GM19023 (cell line): Measurements from ENCODE around the gene PPP2R5C.

Experiments used
- ATAC-seq: cut with Tn5 transposase; IDR thresholded peaks from one replicate; pipeline ENCODE4 v1.9.1; 2021; ENCODE audit warnings: mild to moderate bottlenecking, moderate library complexity; ENCODE audit not compliant: unreplicated experiment

The PPP2R5C gene

DNA sequence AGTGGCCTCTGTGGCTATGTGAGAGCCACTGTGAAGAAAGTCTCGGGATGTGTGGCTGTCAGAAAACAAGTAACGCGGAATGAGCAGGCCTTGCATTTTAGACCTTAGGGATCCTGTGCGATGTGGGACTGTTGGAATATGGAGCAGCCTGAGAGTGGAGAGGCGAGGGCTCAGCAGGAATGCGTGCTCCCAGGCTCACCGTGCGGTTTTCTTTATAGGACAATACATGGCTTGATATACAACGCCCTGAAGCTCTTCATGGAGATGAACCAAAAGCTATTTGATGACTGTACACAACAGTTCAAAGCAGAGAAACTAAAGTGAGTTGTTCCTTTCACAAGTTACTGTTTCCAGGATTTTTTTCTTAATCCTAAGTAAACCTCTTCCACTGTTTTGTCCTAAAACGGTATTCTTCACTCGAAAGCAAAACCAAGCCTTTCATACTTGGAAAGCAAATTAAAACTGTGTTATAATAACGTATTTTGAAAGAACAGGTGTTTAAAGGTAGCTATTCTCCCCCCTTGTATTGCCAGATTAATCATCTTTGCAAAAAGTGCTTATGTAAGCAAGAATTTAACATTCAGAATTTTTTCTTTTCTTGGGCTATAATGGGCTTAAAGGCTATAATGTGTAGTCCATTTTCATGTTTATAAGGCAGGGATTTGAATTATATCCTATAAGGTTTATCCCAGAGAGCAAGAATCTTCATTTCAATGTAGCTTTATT, 148.0 kb downstream of the PPP2R5C start:
- no peak for ATAC-seq

DNA sequence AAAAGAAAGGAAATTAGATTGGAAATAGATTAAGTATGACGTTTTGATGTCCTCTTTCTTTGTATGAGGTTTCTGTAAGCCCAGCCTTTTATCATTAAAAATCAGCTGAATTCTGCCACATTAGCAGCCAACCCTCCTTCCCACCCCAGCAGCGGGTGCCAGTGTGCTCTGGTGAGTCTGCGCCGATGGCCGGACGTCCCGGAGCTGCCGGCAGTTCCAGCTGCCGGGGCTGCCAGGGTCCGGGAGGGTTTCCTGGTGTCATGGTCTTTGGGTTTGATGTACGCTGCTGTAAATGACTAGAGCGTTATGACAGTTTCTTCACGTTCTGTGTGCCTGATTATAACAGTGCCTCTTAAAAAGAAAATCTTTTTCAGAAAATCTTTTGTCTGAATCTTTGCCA, 151.3 kb downstream of the PPP2R5C start:
- no peak for ATAC-seq

DNA sequence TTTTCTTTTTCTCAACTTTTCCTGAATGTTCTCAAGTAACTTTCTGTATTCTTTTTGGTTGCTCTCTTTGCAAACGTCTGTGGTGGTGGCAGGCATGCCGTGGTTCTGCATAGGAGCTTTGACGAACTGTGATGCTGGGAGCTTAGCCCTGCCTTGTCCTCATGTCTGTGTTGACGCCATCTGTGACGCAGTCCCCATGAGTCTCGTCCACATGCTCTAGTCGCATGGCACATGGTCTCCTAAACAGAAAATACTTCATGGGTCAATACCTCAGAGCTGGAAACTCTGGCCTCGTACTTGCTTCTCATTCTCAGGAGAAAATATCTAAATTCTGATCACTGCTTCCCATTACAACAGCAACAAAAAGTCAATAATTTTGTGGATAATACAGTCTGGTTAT, 152.6 kb downstream of the PPP2R5C start:
- ATAC-seq: no peak

DNA sequence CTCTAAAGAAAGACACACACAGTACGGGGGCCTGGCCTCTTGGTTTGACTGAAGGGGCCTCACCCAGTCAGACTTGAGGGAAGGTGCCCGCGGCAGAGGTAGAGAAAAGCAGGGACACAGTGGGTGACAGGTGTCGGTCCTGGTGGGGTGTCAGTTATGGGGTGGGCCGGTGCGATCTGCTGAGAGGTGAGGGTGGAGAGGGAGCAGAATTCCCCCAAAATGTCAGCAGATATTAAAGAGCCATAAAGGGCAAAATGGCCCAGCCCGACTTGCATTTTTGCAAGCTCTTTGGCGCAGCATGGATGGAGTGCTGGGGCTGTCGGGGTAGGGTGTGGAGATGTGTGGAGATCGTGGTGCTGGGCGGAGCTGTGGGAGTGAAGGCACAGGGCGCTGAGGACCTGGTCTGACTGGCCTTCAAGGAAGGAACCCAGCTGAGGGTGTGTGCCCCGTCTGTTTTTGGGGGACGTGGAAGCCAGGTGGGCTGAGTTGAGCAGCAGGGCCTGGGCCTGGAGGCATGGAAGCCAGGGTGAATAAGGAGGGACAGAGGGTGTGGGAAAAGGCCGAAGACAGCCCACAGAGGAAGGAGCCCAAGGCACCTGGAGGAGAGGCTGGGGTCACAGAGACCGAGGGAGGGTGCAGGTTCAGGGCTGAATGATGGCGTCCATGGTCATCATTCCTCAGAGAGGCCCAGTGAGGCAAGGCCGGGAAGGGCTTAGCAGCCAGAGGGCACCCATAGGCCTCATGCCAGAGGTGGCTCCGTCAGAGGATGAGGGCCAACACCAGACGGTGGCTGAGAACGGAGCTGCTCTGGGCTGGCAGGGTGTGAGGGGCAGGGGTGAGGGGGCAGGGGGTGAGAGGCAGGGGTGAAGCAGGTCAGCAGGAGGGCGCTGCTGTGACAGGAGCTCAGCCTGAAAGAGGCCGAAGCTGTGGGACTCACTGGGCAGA, 154.6 kb downstream of the PPP2R5C start:
- no peak for ATAC-seq

DNA sequence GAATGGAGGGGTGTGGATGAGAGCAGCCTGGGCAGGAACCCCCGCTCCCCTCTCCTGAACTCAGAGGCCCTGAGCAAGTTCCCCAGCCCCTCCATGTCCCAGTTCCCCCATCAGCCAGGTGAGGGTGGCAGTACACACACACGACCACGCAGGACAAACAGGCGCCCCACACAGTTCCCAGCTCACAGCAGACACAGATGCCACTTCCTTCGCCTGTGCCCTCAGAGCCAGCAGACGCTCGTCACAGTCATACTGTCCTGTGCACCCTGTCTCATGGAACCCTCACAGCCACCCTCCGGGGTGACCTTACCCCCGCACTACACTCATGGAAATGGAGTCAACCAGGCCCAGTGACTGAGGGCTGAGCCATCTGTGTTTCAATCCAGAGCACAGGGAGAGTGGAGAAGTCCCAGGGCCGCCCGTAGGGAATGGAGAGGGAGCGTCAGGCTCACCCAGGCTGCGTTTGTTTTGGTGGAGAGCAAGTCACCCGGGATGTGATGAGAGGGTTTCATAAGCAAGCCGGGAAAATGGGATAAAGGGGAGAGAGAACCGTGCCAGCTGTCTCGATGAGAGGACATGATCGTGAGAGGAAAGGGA, 155.4 kb downstream of the PPP2R5C start:
- no peak for ATAC-seq

DNA sequence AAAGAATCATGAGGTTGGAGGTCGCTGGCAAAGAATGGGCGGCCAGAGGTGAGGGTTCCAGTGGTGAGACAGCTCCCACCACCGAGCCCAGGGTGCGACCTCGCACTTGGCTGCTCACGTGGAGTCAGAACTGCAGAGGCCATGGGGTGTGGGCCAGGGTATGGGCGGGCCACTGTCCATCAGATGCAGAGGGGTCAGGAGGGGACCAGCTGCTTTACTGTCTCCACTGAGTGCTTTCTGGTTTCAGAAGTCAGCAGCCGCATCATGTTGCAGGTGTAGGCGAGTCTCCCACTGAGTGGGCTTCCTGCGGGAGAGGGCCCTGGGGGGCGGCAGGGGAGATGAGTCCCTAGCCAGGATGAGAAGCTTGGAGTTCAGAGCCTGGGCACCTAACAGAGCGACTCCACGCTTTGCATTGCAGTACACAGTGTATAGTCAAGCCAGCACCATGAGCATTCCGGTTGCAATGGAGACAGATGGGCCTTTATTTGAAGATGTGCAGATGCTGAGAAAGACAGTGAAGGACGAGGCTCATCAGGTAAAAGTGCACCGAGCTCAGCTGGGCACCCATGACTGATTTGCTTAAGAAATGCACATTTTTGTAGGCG, 156.0 kb downstream of the PPP2R5C start:
- no peak for ATAC-seq

DNA sequence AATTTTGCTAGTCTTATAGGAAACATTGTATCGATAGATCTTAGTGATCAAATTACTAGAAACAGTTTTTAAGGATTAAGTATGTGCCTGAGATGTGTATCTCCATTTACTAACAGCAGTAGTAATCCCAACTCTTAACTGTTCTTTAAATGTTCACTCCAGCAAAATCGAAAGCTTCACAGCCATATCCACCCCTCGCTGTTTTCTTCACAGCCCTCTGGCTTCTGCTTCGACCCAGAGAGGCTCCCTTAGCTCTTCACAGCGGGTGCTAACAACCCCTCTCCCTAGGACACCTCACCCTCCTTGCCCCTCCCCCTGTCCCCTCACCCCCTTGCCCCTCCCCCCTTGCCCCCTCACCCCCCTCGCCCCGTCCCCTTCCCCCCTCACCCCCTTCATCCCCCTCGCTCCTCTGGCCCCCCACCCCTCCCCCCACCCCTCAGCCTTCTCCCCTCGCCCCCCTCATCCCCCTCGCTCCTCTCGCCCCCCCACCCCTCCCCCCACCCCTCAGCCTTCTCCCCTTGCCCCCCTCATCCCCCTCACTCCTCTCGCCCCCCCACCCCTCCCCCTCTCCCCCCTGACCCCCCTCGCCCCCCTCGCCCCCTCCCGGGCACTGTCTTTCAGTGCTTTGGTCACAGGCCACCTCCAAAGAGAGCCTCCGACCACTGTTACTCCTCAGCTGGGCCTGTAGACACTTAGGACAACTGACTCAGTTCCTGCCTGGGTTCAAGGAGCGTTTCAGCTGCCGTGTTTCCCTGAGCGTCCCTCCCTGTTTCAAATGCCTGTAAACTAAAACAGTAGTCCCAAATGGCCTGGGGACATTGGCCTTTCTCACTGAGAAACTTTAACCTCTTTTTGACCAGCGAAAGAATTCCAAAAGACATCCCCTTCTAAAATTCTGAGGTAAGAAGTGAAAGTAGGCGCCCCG, 156.8 kb downstream of the PPP2R5C start:
- no peak for ATAC-seq

DNA sequence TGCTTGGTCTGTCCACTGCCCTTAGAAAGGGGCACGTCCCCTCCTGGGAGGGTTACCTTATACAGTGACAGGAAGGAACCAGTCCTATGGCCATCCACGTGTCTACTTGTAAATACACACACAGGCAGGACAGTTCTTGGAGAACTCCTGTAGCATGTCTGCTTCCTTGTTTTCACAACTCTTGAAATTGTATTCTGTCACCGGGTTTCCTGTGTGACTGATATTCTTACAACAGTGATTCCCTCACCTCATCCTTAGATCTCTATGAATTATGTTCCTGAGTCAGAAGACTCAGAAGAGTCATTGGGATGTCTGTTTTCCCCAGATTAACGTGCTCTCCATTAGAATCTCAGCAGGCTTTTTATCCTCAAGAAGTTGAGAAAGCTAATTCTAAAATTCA, 158.8 kb downstream of the PPP2R5C start:
- no peak for ATAC-seq

DNA sequence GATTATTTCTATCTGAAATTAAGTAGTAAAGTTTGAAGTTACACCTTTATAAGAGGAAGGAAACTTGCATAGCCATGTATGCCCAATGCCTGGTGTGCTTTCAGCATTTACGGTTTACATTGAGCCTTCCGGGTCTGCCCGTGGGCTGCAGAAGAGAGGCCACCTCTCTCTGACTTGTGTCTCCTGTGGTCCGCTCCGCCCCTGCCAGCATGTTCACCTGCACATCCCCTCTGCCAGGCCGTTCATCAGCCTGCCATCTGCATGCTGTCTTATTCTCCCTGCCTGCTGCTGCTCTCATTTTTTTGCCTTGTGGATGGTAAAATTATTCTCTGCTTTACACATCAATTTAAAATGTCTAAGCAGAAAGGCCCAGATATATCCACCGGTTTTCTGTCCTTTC, 161.4 kb downstream of the PPP2R5C start:
- ATAC-seq: no peak

DNA sequence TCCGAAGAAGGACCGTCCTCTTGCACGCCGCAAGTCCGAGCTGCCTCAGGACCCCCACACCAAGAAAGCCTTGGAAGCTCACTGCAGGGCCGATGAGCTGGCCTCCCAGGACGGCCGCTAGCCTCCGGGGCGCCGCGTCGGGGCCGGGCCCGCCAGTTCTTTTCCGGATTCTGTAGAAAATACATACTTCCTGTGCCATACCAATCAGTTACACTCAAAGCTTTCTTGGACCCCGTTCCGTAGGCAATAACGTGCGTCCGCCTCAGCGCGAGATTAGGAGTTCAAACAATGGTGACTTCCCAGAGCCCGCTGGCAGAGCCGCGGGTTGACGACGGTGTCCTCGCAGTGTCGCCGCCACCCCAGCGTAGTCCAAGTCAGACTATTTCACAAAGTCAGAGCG, 163.6 kb downstream of the PPP2R5C start:
- ATAC-seq: no peak

DNA sequence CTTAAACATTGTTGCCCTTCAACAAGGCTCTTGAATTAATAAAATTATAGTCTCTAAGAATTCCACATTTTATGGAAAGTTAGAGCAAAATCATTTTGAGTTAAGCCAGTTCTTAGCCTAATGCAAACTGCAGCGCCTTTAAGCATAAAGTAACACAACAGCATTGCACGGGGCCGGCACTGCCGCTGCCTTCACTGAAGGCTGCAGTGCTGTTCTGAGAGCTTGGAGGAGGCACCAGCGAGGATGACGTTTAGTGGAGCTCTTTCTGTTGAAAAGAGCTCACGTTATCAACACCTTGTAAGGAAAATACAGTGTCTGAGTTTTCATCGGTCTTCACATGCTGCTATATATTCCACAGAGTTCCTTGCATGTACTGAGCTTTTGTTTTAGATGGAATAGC, 164.6 kb downstream of the PPP2R5C start:
- ATAC-seq: no peak

DNA sequence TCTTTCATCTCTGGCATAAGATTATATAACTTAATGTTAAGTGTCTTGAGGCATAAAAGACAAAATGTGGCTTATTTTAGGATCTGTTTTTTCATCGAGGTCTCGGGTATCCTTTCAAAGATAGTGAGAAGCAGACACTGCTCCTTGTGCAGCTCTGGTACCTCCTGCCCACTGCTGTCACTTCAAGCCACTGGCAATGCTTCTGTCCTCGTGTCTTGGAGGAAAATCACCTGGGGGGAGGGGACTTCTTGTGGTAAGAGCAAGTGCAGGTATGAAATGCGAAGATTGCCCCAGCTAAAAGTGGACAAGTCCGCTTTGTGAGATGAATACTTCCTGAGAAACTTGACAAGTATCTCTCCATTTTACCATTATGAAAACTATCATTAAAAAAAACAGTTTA, 165.1 kb downstream of the PPP2R5C start:
- no peak for ATAC-seq

DNA sequence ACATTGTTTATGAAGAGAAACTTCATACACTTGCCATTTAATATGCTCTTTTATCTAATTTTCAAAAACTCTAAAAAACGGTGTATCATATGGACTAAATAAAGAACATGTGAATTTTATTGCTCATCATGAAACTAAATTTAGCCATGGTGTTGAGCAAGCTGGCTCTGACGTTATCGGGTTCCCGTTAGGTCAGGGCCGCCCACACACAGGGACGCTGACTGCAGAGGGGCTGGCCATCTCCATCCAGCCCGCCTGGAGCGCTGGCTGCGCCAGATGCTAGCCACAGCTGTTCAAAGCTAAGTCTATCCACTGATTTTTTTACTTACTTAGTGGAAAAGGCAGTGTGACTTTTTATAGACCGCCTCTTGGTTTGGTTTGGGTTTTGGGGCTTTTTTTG, 166.3 kb downstream of the PPP2R5C start:
- ATAC-seq: no peak

DNA sequence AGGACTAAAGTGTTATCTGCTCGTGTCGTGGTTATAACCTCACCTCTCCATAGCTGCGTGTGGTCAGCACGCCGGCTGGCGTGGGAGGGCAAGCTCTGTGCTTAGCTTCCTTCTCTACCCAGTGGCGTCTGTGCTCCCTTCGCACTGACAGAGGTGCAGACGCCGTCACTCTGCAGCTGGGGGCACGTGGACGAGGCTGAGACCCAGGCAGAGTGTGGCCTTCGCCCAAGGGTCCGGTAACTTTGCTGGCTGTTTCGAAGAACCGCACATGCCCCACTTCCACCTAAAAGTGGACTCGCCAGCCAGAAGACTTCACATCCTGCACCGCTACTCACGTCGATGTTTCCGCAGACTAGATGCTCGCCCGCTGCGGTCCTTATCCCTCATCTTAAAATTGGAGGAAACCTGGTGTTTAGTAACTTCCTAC, 166.9 kb downstream of the PPP2R5C start:
- no peak for ATAC-seq

DNA sequence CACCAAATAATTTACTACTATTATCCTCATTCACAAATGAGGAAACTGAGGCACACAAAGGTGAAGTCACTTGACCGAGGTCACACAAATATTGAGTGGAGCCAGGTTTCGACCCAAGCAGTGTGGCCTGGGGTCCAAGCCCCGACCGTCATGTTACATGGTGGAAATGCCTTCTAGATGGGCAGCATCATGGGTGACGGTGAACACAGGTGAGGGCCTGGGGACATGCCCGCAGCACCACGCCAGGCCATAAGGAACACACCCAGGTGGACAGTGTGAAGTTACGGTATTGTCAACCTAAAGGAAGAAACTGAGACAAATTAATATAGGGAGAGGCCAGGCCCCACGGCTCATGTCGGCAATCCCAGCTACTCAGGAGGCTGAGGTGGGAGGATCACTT, 167.6 kb downstream of the PPP2R5C start:
- ATAC-seq: no peak

DNA sequence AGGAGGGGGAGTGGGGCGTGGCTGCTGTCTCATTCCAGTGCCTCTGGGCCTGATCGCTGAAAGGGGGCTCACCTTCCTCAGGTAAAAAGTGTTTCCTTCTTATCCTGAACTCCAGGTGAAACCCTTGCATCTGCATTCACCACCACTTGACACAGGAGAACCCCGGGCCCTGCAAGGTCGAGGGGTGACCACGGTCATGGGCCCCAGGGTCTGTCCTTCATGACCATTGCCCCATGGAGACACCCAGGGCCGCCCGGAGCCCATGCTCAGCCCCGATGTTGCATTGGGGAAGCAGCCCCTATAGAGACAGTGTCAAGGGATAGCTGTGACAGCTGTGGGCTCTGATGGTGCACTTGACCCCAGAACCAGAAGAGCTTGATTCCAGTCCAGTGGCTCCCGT, 168.4 kb downstream of the PPP2R5C start:
- no peak for ATAC-seq

DNA sequence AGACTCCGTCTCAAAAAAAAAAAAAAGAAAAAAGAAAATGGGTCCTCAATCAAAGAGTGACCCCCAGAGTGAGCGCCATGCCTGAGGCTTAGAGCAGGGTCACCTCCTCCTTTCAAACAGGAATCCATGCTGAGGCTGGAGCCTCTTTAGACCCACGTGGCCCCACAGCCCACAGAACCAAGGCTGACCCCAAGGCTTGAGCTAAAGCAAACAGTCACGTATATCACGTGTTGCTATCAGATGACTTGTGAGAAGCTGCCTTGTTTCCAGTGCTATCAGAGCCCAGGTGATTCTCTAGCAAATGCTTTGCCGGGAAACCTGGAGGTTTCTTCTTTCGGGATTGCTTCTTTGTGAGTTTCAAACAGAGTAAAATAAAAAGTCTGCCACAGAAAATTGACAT, 171.2 kb downstream of the PPP2R5C start:
- ATAC-seq: no peak

DNA sequence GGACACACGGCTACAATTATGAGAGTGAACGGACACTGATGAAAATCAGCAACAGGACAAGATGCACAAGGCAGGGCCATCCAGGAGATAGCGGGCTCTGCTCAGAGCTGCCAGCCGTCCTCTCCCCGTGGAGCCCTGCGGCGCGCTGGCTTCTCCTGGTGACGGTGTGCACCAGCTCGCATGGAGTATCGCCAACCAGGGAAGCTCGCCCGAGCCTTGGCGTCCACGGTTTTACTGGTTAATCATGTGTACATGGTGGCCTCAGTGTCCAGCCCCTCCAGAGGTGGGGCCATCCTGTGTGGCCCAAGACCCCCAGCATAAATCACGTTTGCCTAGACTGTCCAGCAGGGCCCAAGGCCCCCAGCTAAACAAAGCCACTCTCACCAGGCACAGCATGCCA, 171.7 kb downstream of the PPP2R5C start:
- ATAC-seq: no peak

DNA sequence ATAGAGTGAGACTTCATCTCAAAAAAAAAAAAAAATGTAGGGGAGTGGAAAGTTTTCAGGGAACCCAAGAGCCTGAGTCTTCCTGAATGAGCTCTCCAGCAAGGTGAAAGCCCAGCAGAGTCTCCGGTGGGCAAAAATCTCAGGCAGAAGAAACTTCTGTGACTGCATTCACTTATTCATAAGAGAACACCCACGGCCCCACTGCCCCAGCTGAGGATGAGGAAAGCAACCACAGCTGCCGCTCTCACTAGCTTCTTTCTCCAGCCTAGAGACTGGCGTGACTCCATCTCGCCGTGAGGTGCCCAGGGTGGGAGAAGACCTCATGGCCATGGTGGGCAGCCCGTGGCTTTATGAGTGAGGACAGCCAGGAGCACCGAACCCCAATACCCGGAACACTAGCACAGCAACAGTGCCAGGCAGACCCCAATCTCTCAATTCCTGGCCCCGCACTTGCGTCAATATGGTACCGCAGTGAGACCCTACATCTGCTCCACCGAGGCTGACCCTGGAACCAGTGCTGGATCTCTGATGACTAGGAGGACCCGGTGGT, 173.2 kb downstream of the PPP2R5C start:
- no peak for ATAC-seq
